HepG2 (cell line): Measurements from ENCODE around the gene PNPLA2. TPM values are rescaled to one million over a fixed set of nuclear protein-coding genes. Genes with fewer than 3 reads are reported as not detected.

Source experiments
- ARID3A ChIP-seq: IDR thresholded peaks from 2 replicates; pipeline ENCODE4 v1.6.1; 2012; ENCODE audit warnings: low read depth, low read length, improper control_type of control experiment
- ATAD3A ChIP-seq: sonication (generic); formaldehyde crosslinking; IDR thresholded peaks from 2 replicates; pipeline ENCODE4 v1.4.0; 2020; ENCODE audit warnings: missing genetic modification reagents
- BCL6 ChIP-seq: IDR thresholded peaks from 2 replicates; pipeline ENCODE4 v1.6.1; 2016; ENCODE audit warnings: missing genetic modification reagents, missing compliant biosample characterization
- HNRNPLL ChIP-seq: fragments of 200-400 bp; formaldehyde crosslinking; IDR thresholded peaks from 2 replicates; pipeline ENCODE4 v1.6.1; 2017; ENCODE audit warnings: mild to moderate bottlenecking, low read depth, low read length; ENCODE audit not compliant: poor library complexity, severe bottlenecking
- HNRNPUL1 ChIP-seq: fragments of 200-400 bp; formaldehyde crosslinking; IDR thresholded peaks from 2 replicates; pipeline ENCODE4 v1.6.1; 2017; ENCODE audit warnings: low read depth, mild to moderate bottlenecking, low read length, moderate library complexity
- HOMEZ ChIP-seq: IDR thresholded peaks from 2 replicates; pipeline ENCODE4 v1.6.1; 2016; ENCODE audit warnings: low read depth
- KAT7 ChIP-seq: IDR thresholded peaks from 2 replicates; pipeline ENCODE4 v1.6.1; 2018; ENCODE audit warnings: borderline replicate concordance, missing compliant biosample characterization
- MAF1 ChIP-seq: sonication (generic); formaldehyde crosslinking; IDR thresholded peaks from 2 replicates; pipeline ENCODE4 v1.5.0; 2020; ENCODE audit warnings: missing genetic modification reagents, borderline replicate concordance
- NCOA5 ChIP-seq: sonication (generic); formaldehyde crosslinking; IDR thresholded peaks from 2 replicates; pipeline ENCODE4 v1.4.0; 2020; ENCODE audit warnings: missing genetic modification reagents
- PRDM4 ChIP-seq: sonication (generic); formaldehyde crosslinking; IDR thresholded peaks from 2 replicates; pipeline ENCODE4 v1.9.0; 2021; ENCODE audit warnings: missing genetic modification reagents, borderline replicate concordance
- YEATS2 ChIP-seq: sonication (generic); formaldehyde crosslinking; IDR thresholded peaks from 2 replicates; pipeline ENCODE4 v1.4.0; 2020; ENCODE audit warnings: missing genetic modification reagents, borderline replicate concordance
- ZBTB39 ChIP-seq: sonication (generic); formaldehyde crosslinking; IDR thresholded peaks from 2 replicates; pipeline ENCODE4 v1.5.0; 2020; ENCODE audit warnings: missing genetic modification reagents
- ZBTB42 ChIP-seq: sonication (generic); formaldehyde crosslinking; IDR thresholded peaks from 2 replicates; pipeline ENCODE4 v1.5.0; 2020; ENCODE audit warnings: mild to moderate bottlenecking, missing genetic modification reagents
- ZBTB44 ChIP-seq: sonication (generic); formaldehyde crosslinking; IDR thresholded peaks from 2 replicates; pipeline ENCODE4 v1.4.0; 2020; ENCODE audit warnings: missing genetic modification reagents
- ZNF264 ChIP-seq: sonication (generic); formaldehyde crosslinking; IDR thresholded peaks from 2 replicates; pipeline ENCODE4 v1.4.0; 2020; ENCODE audit warnings: missing genetic modification reagents
- ZSCAN30 ChIP-seq: sonication (generic); formaldehyde crosslinking; IDR thresholded peaks from 2 replicates; pipeline ENCODE4 v1.5.0; 2020; ENCODE audit warnings: mild to moderate bottlenecking, missing genetic modification reagents
- polyA plus RNA-seq, 8 experiments: library from polyadenylated mRNA; depleted of rRNA in 3 of 8; stranded (reverse) in 7 of 8; unstranded in 1 of 8; fragments of >200 nt; fragmentation: Illumina TruSeq in 4 of 8; extraction: Trizol in 4 of 8; gene quantifications; 2 replicates each; pipeline versions ENCODE4 v1.2.1 to v1.2.3, GENCODE V29; 2011 to 2016; ENCODE audit warnings: low read depth in 4 of 8, missing spikeins in 1 of 8, mixed read lengths in 1 of 8; ENCODE audit not compliant: insufficient read depth in 1 of 8
- total RNA-seq, 5 experiments: library from RNA; depleted of rRNA; stranded (reverse); fragments of >200 nt; fragmentation: Illumina TruSeq; extraction: Trizol; gene quantifications; 2 replicates each; pipeline ENCODE4 v1.2.3, GENCODE V29; 2016; ENCODE audit warnings: low read depth in 1 of 5

PNPLA2 gene
- total and polyA plus RNA-seq, 2 of the 13 experiments (the other 11 are each of a cell fraction or from before 2014, with no cell fraction given), result 10.5 to 43.2 TPM

- no peak for TF ChIP-seq PRDM4 (CRISPR knock-in tag)
- no peak for TF ChIP-seq ZSCAN30 (CRISPR knock-in tag)
- no peak for TF ChIP-seq ZNF264
- TF ChIP-seq ZBTB39 (CRISPR knock-in tag), result no peak
- TF ChIP-seq YEATS2 (CRISPR knock-in tag), result no peak
- peak; percentile 33; the same call in 1 of the 2 replicates for TF ChIP-seq BCL6 (CRISPR knock-in tag)
- TF ChIP-seq ZBTB42 (CRISPR knock-in tag), result no peak
- no peak for TF ChIP-seq NCOA5 (CRISPR knock-in tag)
- no peak for TF ChIP-seq MAF1 (CRISPR knock-in tag)
- no peak for TF ChIP-seq HNRNPLL
- 0 out of 2 replicates have a peak, but pooled peaks have one; percentile 18 for TF ChIP-seq ATAD3A (CRISPR knock-in tag)
- TF ChIP-seq HNRNPUL1, result no peak
- TF ChIP-seq HOMEZ (CRISPR knock-in tag), result no peak
- TF ChIP-seq ZBTB44 (CRISPR knock-in tag), result no peak
- no peak for TF ChIP-seq ARID3A
- no peak for TF ChIP-seq KAT7 (CRISPR knock-in tag)
Observed at GRCh38 chr11:844693-845644, 26.3 kb downstream of the PNPLA2 start (continued).
